GM19328 (cell line): Measurements from ENCODE around the gene PFKFB3.
"Not testable (repeated sequence)": the region's sequence is repeated elsewhere in the genome, so short reads cannot be mapped to it uniquely, and the experiment has no call there.

ENCODE experiments used
- ATAC-seq: cut with Tn5 transposase; IDR thresholded peaks from one replicate; pipeline ENCODE4 v1.9.1; 2021; ENCODE audit warnings: mild to moderate bottlenecking, moderate library complexity; ENCODE audit not compliant: unreplicated experiment

PFKFB3 gene

GRCh38 chr10:6233725-6234277 lies 31.1 kb downstream of the PFKFB3 start:
- no peak for ATAC-seq

DNA sequence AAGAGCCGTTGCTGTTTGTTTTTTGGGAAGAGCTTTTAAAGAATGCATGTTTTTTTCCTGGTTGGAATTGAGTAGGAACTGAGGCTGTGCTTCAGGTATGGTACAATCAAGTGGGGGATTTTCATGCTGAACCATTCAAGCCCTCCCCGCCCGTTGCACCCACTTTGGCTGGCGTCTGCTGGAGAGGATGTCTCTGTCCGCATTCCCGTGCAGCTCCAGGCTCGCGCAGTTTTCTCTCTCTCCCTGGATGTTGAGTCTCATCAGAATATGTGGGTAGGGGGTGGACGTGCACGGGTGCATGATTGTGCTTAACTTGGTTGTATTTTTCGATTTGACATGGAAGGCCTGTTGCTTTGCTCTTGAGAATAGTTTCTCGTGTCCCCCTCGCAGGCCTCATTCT lies 31.6 kb downstream of the PFKFB3 start:
- ATAC-seq: no peak

- no peak for ATAC-seq
Observed at GRCh38 chr10:6236349-6237198, 33.8 kb downstream of the PFKFB3 start.

DNA sequence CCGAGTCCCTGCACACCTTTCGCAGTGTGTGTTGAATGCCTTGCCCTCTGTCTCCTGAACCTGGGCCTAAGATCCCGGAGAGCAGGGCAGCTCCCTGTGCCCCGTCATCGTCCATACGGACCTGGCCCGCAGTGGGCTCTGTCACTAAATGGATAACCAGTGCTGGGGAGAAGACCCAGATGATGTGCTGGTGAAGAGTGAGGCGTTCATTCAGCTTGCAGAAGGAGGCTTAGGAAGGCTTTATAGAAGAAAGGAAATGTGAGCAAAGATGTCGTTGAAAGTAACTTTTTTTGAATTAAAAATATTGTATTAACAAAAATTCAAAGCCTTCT lies 34.4 kb downstream of the PFKFB3 start:
- ATAC-seq: no peak

GRCh38 chr10:6238587-6239212 lies 36.0 kb downstream of the PFKFB3 start:
- not testable (repeated sequence) for ATAC-seq

GRCh38 chr10:6239213-6239991 lies 36.7 kb downstream of the PFKFB3 start:
- no peak for ATAC-seq

GRCh38 chr10:6240254-6240653 lies 37.5 kb downstream of the PFKFB3 start:
- ATAC-seq: no peak

DNA sequence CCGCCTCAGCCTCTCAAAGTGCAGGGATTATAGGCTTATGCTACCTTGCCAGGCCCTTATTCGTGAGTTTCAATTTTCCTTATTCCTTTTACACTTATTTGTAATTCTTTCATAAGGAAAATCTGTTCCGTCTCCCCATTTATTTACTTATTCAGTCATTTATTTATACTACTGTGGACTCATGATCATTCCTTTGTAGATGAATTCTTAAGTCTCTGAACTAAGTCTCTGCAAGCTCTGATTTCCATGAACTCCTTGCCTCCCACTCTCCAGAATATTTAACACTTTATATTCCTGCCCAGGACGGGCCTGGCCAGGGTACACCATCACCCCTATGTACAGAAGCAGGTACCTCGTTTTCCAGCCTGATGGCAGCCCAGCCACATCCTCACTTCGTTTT lies 39.4 kb downstream of the PFKFB3 start:
- no peak for ATAC-seq

- no peak for ATAC-seq
Observed at GRCh38 chr10:6244510-6244909, 41.8 kb downstream of the PFKFB3 start.

DNA sequence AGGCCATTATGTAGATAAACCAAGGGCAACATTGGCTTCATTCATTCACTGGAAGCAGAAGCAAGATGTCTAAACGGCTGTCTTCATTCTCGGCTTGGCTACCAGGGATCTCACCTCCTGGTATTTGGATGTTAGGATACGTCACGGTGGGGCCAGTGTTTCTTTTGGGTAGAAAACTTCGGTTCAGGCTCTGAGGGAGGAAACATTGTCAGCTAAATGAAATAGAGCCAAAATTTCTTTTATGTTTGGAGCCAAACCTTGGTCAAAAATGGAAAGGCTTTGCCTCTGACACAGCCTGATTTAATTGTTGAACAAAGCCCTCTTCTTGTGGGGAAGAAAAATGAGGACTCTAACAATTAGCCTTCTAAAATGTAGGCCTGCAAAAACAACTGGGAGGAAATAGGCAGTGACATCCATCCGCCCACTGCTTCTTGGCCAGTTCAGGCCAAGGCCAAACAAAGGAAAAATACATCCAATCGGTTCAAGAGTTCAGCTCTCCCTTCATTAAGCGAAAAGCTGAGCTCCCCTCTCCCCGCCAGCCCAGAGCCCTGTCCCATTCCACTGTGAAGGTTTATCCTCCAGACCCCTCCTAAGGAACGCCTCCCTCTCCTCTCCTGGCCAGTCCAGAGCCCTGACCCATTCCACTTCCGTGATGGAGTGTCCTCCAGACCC lies 44.4 kb downstream of the PFKFB3 start:
- no peak for ATAC-seq

DNA sequence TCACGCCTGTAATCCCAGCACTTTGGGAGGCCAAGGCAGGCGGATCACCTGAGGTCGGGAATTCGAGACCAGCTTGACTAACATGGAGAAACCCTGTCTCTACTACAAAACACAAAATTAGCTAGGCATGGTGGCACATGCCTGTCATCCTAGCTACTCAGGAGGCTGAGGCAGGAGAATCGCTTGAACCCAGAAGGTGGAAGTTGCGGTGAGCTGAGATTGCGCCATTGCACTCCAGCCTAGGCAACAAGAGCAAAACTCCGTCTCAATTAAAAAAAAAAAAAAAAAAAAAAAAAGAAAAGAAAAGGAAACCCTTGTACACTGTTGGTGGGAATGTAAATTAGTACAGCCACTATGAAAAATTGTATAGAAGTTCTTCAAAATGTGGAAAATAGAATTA lies 46.2 kb downstream of the PFKFB3 start:
- ATAC-seq: not testable (repeated sequence)

DNA sequence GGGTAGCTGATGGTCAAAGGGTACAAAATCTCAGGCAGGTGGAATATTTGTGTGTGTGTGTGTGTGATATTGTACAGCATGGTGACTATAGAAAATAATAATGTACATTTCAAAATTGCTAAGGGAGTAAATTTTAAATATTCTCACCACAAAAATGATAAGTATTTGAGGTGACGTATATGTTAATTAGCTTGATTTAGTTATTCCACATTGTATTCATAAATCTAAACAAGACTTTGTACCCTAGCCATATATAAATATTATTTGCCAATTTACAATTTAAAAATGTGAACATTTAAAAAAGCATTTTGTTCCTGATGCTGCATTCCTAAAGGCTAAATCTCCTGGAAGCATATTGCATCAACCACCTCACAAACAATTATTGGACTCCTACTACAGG lies 47.0 kb downstream of the PFKFB3 start:
- no peak for ATAC-seq

GRCh38 chr10:6250745-6251144 lies 48.0 kb downstream of the PFKFB3 start:
- no peak for ATAC-seq

GRCh38 chr10:6254201-6254600 lies 51.5 kb downstream of the PFKFB3 start:
- no peak for ATAC-seq

DNA sequence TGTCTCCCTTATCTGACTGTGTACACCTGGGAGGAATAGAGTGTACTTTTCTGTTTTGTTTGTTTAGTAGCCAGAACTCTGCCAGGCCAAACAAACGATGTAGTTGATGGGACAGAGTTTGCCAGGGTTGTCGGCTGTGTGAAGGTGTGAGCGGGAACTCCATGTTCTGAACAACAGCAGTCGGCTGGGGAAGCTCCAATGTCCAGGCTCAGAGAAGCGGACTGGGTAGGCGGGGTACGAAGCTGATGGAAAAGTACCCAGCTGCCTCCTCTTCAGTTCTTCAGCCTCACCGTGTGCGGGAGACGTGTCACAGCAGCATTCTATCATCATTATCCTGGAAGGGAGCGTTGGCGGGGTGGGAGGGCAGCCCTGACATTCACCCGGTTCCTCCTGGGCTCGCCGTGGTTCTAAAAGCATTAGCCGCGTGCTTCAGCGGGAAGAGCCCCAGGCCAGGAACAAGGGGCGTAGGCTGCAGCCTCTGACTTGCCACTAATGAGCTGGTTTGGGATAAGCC lies 52.9 kb downstream of the PFKFB3 start:
- ATAC-seq: no peak

DNA sequence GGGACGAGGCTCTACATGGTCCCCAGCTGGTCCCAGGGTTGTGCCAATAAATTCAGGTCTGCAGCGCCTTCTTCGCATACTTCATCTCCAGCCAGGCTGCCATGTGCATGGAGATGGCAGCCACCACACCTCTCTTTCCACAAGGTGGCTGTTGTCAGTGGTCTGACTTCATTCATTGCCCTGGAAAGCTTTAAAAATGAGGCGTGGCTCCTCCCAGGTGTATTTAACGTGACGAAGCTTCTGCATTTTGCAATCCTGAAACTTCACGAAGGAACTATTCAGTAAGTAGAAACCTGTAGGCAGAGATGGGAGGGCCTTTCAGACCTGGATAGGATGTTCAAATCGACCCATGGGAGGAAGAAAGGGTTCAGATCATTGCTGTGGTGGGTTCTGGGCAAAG lies 53.7 kb downstream of the PFKFB3 start:
- ATAC-seq: no peak

DNA sequence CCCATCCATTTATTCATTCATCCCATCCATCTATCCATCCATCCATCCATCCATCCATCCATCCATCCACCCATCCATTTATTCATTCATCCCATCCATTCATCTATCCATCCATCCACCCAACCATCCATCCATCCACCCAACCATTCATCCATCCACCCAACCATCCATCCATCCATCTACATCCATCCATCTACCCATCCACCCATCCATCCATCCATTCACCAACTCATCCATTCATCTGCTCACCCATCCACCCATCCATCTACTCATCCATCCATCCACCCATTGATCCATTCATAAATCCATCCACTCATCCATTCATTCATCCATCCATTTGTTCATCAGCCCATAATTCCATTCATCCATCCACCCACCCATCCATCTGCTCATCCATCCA lies 56.4 kb downstream of the PFKFB3 start:
- no peak for ATAC-seq

DNA sequence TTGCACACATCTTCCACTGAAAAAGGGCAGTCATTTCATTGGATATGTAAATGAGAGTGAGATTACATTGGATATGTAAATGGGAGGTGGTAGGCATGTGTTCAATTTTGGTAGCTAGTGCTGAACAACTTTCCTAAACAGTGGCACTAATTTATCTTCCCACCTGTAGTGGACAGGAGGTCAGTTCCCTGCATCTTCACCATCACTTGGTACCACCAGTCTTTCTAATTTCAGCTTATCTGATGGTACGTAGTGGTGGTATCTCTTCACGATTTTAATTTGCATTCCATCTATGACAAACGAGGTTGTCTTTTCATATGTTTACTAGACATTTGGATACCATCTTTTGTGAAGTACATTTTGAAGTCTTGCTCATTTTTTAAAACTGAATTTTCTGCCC lies 58.1 kb downstream of the PFKFB3 start:
- no peak for ATAC-seq

- no peak for ATAC-seq
Observed at GRCh38 chr10:6267941-6268340, 65.2 kb downstream of the PFKFB3 start.

- no peak for ATAC-seq
Observed at GRCh38 chr10:6269432-6269831, 66.7 kb downstream of the PFKFB3 start.
